ENCODE data around the gene RIC8B.

Gene RIC8B

GRCh38 chr12:106868982-106869700 is 94.7 kb downstream of the RIC8B start:
- TF ChIP-seq, protein P1, sequence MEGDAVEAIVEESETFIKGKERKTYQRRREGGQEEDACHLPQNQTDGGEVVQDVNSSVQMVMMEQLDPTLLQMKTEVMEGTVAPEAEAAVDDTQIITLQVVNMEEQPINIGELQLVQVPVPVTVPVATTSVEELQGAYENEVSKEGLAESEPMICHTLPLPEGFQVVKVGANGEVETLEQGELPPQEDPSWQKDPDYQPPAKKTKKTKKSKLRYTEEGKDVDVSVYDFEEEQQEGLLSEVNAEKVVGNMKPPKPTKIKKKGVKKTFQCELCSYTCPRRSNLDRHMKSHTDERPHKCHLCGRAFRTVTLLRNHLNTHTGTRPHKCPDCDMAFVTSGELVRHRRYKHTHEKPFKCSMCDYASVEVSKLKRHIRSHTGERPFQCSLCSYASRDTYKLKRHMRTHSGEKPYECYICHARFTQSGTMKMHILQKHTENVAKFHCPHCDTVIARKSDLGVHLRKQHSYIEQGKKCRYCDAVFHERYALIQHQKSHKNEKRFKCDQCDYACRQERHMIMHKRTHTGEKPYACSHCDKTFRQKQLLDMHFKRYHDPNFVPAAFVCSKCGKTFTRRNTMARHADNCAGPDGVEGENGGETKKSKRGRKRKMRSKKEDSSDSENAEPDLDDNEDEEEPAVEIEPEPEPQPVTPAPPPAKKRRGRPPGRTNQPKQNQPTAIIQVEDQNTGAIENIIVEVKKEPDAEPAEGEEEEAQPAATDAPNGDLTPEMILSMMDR (IDR thresholded peaks at IDR 0.05; ENCODE audit: borderline replicate concordance, control extremely low read depth, extremely low read depth, insufficient read depth, missing control alignments) = no peak
- DNase-seq (ENCODE audit: low spot score) = no peak
- in situ Hi-C loops (cut with MboI; ENCODE audit: low sequenced_read_pairs, unreplicated experiment) = no loop called here

DNA sequence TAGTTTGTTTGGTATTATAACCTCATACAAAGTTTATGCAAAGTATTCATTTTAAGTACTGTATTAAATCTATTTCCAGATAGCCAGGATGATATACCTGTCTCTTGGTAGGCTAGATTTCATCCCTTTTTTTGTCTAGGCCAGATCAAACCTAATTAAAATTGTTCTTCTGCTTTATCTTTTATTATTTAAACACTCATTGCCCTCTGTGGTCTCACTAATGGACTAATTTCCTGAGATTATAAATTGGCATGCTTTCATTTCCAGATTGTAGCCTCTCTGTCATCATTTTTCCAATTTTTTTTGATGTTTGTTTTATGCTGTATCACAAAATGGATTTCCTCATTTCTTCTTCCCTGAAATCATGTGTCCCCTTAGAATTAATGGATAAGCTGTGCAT is 95.6 kb downstream of the RIC8B start:
- in situ Hi-C loops (cut with MboI; ENCODE audit: low sequenced_read_pairs, unreplicated experiment) = no loop called here
- TF ChIP-seq, protein P1 (IDR thresholded peaks at IDR 0.05; ENCODE audit: borderline replicate concordance, control extremely low read depth, extremely low read depth, insufficient read depth, missing control alignments) = no peak
- no peak for DNase-seq (ENCODE audit: low spot score)

- DNase-seq (ENCODE audit: low spot score) = no peak
- in situ Hi-C loops (cut with MboI; ENCODE audit: low sequenced_read_pairs, unreplicated experiment) = no loop called here
- TF ChIP-seq, protein P1 (IDR thresholded peaks at IDR 0.05; ENCODE audit: borderline replicate concordance, control extremely low read depth, extremely low read depth, insufficient read depth, missing control alignments) = no peak
Measured at GRCh38 chr12:106871477-106871876, 97.0 kb downstream of the RIC8B start.

- no peak for DNase-seq (ENCODE audit: low spot score)
- in situ Hi-C loops (cut with MboI; ENCODE audit: low sequenced_read_pairs, unreplicated experiment) = no loop called here
Measured at GRCh38 chr12:106873983-106874382, 99.5 kb downstream of the RIC8B start.

DNA sequence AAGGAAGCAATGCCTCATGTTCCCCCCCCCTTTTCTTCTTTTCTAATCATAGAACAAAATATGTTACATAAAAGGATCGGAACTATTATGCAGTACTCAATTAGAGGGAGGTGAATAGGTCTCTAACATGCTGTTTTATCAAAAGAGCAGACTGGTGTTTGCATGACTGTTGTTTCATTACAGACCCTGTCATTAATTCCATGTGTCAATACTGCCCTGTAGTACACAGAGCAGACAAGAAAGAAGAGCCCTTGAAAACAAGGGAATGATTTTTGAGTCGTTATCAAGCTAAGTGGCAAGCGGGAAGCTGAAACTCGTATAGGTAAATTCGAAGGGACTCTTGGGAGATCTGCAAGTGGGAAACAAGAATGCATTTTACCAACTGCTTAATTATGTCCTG is 104.3 kb downstream of the RIC8B start:
- no peak for DNase-seq (ENCODE audit: low spot score)
- in situ Hi-C loops (cut with MboI; ENCODE audit: low sequenced_read_pairs, unreplicated experiment) = no loop called here
- TF ChIP-seq, protein P1 (IDR thresholded peaks at IDR 0.05; ENCODE audit: borderline replicate concordance, control extremely low read depth, extremely low read depth, insufficient read depth, missing control alignments) = no peak

More at GRCh38 chr12:106873983-106874382, 99.5 kb downstream of the RIC8B start:
- TF ChIP-seq, protein P1 (IDR thresholded peaks at IDR 0.05; ENCODE audit: borderline replicate concordance, control extremely low read depth, extremely low read depth, insufficient read depth, missing control alignments) = no peak

- TF ChIP-seq, protein P1 (IDR thresholded peaks at IDR 0.05; ENCODE audit: borderline replicate concordance, control extremely low read depth, extremely low read depth, insufficient read depth, missing control alignments) = no peak
- no peak for DNase-seq (ENCODE audit: low spot score)
- in situ Hi-C loops (cut with MboI; ENCODE audit: low sequenced_read_pairs, unreplicated experiment) = no loop called here
Measured at GRCh38 chr12:106879612-106880011, 105.1 kb downstream of the RIC8B start.
